NCI-H1105 (cell line): Measurements from ENCODE around the gene NRIP1.

ENCODE experiments used
- DNase-seq: peaks from one replicate; lab custom pipeline; 2025; lab: John Stamatoyannopoulos, UW

The NRIP1 gene

GRCh38 chr21:15063814-15064575 is 805 bp downstream of the NRIP1 start:
- peak; percentile 29 for DNase-seq

- DNase-seq, result peak; percentile 45
Measured at GRCh38 chr21:15063081-15063813, 1.6 kb downstream of the NRIP1 start.

GRCh38 chr21:15062606-15062965 is 2.2 kb downstream of the NRIP1 start:
- no peak for DNase-seq

- DNase-seq, result no peak
Measured at GRCh38 chr21:15061747-15062605, 2.8 kb downstream of the NRIP1 start.

- DNase-seq, result no peak
Measured at GRCh38 chr21:15061279-15061678, 3.5 kb downstream of the NRIP1 start.

GRCh38 chr21:15060543-15061175 is 4.1 kb downstream of the NRIP1 start:
- no peak for DNase-seq

- no peak for DNase-seq
Measured at GRCh38 chr21:15059397-15059796, 5.4 kb downstream of the NRIP1 start.

GRCh38 chr21:15058854-15059263 is 5.9 kb downstream of the NRIP1 start:
- no peak for DNase-seq

- DNase-seq, result no peak
Measured at GRCh38 chr21:15057285-15057684, 7.5 kb downstream of the NRIP1 start.

GRCh38 chr21:15054606-15055239 is 10.1 kb downstream of the NRIP1 start:
- no peak for DNase-seq

- DNase-seq, result no peak
Measured at GRCh38 chr21:15054089-15054488, 10.7 kb downstream of the NRIP1 start.

GRCh38 chr21:15053500-15053899 is 11.3 kb downstream of the NRIP1 start:
- DNase-seq, result no peak

- DNase-seq, result no peak
Measured at GRCh38 chr21:15052459-15052763, 12.4 kb downstream of the NRIP1 start.

- peak; percentile 36 for DNase-seq
Measured at GRCh38 chr21:15051644-15052458, 12.9 kb downstream of the NRIP1 start.

- DNase-seq, result no peak
Measured at GRCh38 chr21:15050568-15051377, 14.0 kb downstream of the NRIP1 start.

- DNase-seq, result no peak
Measured at GRCh38 chr21:15045017-15045416, 19.8 kb downstream of the NRIP1 start.

GRCh38 chr21:15042531-15042930 is 22.3 kb downstream of the NRIP1 start:
- no peak for DNase-seq

- no peak for DNase-seq
Measured at GRCh38 chr21:15039607-15040299, 25.0 kb downstream of the NRIP1 start.

GRCh38 chr21:15037900-15038293 is 26.9 kb downstream of the NRIP1 start:
- DNase-seq, result no peak
